PC-9 (cell line): Measurements from ENCODE around the gene PDCD4.

Source experiments
- EZH2 ChIP-seq: fragments of 200-600 bp; sonication (generic); IDR thresholded peaks from 2 replicates; pipeline ENCODE4 v1.8.0; 2017; ENCODE audit warnings: antibody characterized with exemption, low read depth
- TF ChIP-seq, protein P1 (sequence below): fragments of 200-600 bp; sonication (generic); conservative IDR thresholded peaks from 2 replicates; pipeline ENCODE4 v1.6.1; 2017; ENCODE audit warnings: mixed run types, antibody characterized with exemption, mild to moderate bottlenecking, moderate library complexity

DNA sequence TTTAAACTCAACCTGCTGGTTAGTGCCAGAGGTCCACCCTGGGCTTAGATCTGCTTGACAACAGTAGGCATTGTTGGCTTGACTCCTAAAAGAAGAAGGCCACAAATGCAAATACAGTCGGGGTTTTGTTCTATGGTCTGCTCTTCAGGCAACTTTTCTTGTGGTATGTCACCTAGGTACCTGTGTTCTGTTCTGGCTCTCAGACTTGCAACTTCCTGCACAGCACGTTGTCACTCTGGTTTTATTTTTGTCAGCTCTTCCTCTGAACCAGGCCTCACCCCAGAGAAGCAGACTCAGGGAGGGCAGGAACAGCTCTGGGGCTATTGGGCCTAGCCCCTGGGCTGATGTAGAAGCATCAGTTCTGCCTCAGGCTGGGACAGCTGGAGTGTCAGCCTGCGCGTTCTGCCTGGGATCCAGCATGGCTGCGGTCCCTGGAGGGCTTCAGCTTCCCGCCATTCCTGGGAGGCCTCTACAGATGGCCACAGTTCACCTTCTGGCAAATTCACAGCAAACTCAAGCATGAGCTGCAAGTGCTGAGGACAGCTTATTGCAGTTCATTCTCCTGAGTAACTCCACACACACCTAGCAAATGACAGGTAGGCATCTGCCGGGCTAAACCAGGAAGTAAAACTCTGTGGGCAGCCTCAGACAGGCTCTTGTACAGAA lies 11.0 kb upstream of the PDCD4 start:
- TF ChIP-seq, protein P1, sequence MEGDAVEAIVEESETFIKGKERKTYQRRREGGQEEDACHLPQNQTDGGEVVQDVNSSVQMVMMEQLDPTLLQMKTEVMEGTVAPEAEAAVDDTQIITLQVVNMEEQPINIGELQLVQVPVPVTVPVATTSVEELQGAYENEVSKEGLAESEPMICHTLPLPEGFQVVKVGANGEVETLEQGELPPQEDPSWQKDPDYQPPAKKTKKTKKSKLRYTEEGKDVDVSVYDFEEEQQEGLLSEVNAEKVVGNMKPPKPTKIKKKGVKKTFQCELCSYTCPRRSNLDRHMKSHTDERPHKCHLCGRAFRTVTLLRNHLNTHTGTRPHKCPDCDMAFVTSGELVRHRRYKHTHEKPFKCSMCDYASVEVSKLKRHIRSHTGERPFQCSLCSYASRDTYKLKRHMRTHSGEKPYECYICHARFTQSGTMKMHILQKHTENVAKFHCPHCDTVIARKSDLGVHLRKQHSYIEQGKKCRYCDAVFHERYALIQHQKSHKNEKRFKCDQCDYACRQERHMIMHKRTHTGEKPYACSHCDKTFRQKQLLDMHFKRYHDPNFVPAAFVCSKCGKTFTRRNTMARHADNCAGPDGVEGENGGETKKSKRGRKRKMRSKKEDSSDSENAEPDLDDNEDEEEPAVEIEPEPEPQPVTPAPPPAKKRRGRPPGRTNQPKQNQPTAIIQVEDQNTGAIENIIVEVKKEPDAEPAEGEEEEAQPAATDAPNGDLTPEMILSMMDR, result no peak
- no peak for TF ChIP-seq EZH2
